NCI-H2029 (cell line): ENCODE data around the gene POLK.
"Not testable (repeated sequence)": the region's sequence is repeated elsewhere in the genome, so short reads cannot be mapped to it uniquely, and the experiment has no call there.

Experiments used
- DNase-seq: peaks from one replicate; lab custom pipeline; 2025; lab: John Stamatoyannopoulos, UW

POLK gene

GRCh38 chr5:75510836-75511434, 756 bp upstream of the POLK start:
- DNase-seq: peak; percentile 51

DNA sequence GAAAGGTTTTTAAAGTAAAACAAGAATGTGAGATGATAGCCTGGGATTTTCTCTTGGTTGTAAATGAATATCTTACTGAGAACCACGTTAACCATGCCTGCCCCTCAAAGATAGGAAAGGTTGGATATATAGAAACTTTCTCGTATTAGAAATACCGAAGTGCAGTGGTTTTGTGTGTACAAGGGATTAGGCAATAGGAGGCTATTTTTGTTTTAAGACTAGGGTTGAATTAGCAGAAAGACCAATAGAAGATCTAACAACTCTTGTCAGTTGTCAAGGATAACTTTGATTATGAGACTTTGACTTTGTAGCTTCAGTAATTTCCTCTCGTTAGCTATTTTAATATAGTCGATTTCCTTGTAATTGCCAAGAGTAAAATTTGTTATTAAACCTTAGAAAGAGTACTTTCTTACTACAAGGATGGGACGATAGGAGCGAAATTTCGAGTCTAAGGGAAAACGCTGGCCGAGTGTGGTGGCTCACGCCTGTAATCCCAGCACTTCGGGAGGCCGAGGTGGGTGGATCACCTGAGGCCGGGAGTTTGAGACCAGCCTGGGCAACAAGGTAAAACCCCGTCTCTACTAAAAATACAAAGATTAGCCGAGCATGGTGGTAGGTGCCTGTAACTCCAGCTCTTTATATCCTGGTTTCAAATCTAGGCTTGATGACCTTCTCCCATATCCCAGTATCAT, 838 bp downstream of the POLK start:
- DNase-seq: no peak

DNA sequence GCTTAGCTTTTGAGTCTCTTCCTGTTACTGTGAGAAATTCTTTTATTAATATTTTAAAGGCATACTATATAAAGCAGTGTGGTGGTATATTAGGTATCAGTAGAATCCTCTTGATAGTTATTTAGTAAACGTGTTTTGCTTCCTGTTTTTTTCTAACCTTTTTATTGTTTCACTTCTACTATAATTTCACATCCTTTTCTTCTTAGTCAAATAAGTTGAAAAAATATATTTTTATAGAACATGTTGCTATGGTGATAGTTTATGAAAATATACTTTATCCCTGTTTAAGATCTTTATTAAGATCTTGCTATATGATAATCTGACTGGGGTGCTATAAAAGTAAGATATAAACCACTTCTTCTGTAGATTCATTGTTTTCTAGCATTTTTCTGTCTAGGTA, 2.1 kb downstream of the POLK start:
- DNase-seq: no peak

DNA sequence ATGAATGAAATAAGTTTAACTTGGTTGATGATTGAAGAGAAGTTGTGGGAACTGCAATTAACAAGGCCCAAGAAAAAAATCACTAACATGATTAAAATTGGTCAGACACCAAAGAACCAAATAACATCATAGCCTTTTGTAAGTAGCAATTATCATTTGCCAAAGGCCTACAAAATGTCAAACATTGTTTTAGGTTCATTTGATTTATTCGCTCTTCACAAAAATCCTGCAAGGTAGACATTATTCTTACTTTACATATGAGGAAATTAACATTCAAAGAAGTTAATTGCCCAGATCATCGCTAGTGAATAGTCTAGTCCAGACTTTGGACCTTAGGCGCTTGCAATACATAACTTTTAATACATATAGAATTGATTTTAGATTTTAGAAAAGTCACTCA, 2.6 kb downstream of the POLK start:
- no peak for DNase-seq

GRCh38 chr5:75519761-75520160, 8.1 kb downstream of the POLK start:
- DNase-seq: no peak

DNA sequence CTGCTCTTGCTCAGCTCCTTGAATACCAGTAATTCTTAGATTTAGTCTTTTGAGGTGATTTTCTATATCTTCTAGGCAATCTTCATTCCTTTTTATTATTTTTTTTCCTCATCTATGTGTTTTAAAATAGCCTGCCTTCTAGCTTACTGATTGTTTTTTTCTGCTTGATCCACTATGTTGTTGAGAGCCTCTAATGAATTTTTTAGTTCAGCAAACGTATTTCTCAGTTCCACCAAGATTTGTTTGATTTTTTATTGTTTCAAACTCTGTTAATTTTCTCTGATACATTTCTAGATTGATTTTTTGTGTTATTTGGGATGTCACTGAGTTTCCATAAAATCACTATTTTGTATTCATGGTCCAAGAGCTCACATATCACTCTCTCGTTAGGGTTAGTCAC, 9.5 kb downstream of the POLK start:
- no peak for DNase-seq

GRCh38 chr5:75522025-75522424, 10.3 kb downstream of the POLK start:
- DNase-seq: no peak

GRCh38 chr5:75522542-75522941, 10.9 kb downstream of the POLK start:
- DNase-seq: no peak

DNA sequence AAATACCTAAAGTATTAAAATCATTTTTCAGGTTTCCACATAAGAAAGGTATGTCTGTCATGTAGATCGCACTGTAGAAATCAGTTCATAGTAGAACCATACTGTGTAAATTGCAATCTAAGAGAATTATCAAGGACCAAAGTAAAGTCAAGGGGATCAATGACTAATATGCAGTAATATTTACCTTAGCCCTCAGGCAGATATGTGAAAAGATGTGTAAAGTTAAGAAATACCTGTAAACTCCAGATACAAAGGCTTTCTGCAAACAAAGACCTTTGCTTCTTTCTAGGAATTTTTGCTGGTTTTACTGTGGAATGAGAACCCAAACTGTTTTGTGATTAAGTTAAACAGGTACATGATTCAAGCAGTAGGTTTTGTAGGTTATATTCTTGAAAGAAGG, 11.6 kb downstream of the POLK start:
- DNase-seq: no peak

DNA sequence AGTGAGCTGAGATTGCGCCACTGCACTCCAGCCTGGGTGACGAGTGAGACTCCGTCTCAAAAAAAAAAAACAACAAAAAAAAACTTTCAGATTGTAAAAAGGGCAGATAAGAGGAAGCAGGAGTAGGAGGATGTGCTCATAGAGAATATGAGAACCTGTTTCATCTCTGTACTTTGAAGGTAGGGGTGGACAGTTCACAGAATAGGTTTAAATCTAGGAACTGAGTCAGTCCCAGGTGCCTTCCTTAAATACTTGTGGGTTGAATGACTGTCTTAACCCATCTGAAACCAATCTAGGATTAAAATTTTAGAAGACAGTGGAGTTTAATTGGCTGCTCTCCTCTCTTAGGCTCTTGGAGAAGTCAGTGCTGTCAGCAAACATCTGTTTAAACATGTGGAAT, 12.4 kb downstream of the POLK start:
- no peak for DNase-seq

GRCh38 chr5:75524591-75524990, 12.9 kb downstream of the POLK start:
- DNase-seq: no peak

GRCh38 chr5:75525344-75525743, 13.7 kb downstream of the POLK start:
- no peak for DNase-seq

DNA sequence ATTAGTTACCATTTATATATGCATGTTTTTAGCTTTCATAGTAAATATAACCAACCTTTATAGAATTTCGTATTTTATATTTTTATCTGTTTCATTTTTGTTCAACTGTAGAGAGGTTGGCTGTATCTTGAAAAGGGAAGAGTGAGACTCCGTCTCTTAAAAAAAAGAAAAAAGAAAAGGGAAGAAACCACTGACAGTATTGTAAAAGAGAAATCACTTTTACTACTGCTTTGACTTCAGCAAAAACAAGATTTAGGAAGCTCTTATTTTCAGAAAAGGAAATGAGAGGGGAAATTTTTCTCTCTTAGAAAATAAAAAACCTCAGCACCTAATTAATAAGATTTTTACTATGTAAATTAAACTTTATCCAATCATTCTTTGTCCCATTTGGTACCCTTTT, 14.4 kb downstream of the POLK start:
- no peak for DNase-seq

DNA sequence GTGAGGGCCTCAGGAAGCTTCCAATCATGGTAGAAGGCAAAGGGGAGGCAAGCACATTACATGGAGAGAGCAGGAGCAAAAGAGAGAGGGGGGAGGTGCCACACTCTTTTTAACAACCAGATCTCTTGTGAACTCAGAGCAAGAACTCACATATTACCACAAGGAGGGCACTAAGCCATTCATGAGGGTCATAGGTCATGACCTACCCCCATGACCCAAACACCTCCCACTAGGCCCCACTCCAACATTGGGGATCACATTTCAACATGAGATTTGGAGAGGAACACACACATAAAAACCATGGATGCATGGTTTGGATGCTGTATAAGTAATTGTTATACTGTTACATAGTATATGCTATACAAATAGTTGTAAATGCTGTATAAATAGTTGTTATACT, 17.5 kb downstream of the POLK start:
- DNase-seq: no peak

DNA sequence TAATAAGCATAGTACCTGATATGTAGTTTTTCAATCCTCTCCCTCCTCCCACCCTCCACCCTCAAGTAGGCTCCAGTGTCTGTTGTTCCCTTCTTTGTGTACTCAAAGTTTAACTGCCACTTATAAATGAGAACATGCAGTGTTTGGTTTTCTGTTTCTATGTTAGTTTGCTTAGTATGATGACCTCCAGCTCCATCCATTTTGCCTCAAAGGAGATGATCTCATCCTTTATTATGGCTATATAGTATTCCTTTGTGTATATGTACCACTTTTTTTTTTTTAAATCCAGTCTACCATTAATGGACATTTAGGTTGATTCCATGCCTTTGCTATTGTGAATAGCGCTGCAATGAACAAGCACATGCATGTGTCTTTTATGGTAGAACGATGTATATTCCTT, 20.5 kb downstream of the POLK start:
- no peak for DNase-seq

- not testable (repeated sequence) for DNase-seq
Observed at GRCh38 chr5:75533716-75534115, 22.0 kb downstream of the POLK start.

GRCh38 chr5:75534734-75535133, 23.0 kb downstream of the POLK start:
- DNase-seq: no peak

- DNase-seq: no peak
Observed at GRCh38 chr5:75536147-75536546, 24.5 kb downstream of the POLK start.

- no peak for DNase-seq
Observed at GRCh38 chr5:75536694-75537360, 25.1 kb downstream of the POLK start.

DNA sequence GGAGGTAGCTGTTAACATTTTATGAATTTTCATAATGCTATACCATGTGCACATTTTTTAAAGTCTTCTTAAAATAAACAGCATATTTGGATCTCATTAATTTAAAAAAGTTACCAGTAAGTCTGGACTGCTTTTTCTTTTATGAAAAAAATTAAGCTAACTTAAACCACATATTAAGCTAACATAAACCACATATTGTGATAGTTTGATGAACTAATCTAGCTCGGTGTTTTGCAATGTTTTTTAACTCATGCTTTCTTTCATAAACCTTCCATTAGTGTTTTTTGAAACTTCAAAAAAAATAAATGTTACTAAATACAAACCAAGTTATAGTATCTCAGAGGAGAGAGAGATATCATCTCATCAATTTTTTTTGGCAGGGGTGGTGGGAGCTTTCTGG, 26.5 kb downstream of the POLK start:
- DNase-seq: no peak

DNA sequence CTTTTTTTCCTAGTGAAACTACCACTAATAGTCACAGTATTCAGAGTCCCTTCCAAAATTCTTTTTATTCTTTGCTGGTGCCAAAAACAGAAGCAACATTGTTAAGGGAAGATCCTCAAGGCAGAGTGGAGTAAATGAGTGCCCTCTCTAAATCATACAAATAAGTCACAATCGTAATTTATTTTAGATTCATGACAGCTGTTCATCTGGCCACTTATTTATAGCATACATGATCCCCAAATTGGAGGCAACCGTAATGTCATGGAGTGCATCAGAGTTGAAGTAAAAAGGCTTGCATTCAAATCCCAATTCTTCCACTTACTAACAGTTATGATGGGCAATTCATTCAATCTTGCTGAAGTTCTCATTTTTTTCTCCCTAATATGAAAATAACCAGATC, 33.4 kb downstream of the POLK start:
- DNase-seq: no peak

DNA sequence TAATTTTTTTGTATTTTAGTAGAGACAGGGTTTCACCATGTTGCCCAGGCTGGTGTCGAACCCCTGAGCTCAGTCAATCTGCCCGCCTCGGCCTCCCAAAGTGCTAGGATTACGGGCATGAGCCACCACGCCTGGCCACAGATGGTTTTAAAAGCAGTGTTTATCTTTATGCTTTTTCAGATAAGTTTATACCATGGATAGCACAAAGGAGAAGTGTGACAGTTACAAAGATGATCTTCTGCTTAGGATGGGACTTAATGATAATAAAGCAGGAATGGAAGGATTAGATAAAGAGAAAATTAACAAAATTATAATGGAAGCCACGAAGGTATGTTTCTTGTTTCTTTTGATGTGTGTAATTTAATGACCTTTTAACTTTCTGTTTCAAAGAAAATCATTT, 35.1 kb downstream of the POLK start:
- DNase-seq: no peak

DNA sequence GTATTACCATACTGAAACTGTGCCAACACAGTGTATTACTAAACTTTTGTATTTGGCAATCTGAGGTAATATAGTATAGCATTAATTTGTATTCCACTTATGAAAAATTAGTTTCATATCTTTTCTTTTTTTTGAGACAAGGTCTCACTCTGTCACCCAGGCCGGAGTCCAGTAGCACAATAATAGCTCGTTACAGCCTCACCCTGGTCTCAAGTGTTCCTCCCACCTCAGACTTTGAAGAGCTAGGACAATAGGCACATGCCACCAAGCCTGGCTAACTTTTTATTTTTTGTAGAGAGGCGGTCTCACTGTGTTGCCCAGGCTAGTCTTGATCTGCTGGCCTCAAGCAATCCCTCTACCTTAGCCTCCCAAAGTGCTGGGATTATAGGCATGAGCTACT, 36.1 kb downstream of the POLK start:
- no peak for DNase-seq

DNA sequence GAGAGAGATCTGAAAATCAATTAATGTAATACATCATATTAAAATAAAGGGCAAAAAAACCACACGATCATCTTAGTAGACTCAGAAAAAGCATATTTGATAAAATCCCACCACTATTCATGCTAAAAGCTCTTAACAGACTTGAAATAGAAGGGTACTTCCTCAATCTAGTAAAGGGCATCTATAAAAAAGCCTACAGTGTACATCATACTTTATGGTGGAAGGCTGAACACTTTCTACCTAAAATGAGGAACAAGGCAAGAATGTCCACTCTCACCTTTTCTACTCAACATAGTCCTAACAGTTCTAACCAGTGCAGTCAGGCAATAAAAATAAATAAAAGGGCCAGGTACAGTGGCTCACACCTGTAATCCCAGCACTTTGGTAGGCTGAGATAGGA, 38.9 kb downstream of the POLK start:
- DNase-seq: no peak
